ENCODE measurements around the gene ORM1.

- no peak for TF ChIP-seq CTCF (conservative IDR thresholded peaks at IDR 0.05)
- no peak for TF ChIP-seq EZH2 (IDR thresholded peaks at IDR 0.05; ENCODE audit: low read depth)
Observed at GRCh38 chr9:114282926-114283325, 40.0 kb upstream of the ORM1 start.

Data from PC-9 (cell line).